Colonic mucosa (tissue), 4 donors: ENCODE data around the gene CDC27. TPM values are rescaled to one million over a fixed set of nuclear protein-coding genes. Genes with fewer than 3 reads are reported as not detected.

ENCODE experiments used
- DNase-seq: peaks from one replicate; pipeline ENCODE4 v3.0.0-alpha.2; 2020
- H3K27ac ChIP-seq: fragments of 200-600 bp; one replicate; pipeline ENCODE4 v1.8.0; 2021
- H3K27me3 ChIP-seq: fragments of 200-600 bp; one replicate; pipeline ENCODE4 v1.8.0; 2021
- H3K36me3 ChIP-seq: fragments of 200-600 bp; one replicate; pipeline ENCODE4 v1.8.0; 2021
- H3K4me1 ChIP-seq: fragments of 200-600 bp; one replicate; pipeline ENCODE4 v1.8.0; 2021; ENCODE audit warnings: mild to moderate bottlenecking
- H3K4me3 ChIP-seq: fragments of 200-600 bp; one replicate; pipeline ENCODE4 v1.8.0; 2021
- H3K9ac ChIP-seq, 2 donors: one replicate each; pipeline ENCODE4 v1.7.0; 2013; ENCODE audit warnings: control low read depth in 2 of 2, low read depth in 2 of 2, low read length in 2 of 2
- H3K9me3 ChIP-seq: fragments of 200-600 bp; one replicate; pipeline ENCODE4 v1.8.0; 2021
- intact Hi-C: fragments of 100-400 bp; cut with DNase I; formaldehyde crosslinking; loops from one replicate; pipeline ENCODE4 v1.14.1; 2022
- total RNA-seq, 2 donors: library from RNA; stranded (reverse); fragmentation: NEBNext Ultra II Directional in 1 of 2; extraction: Animal tissue kit (Norgen Biotek cat#: 25700) in 1 of 2; gene quantifications; one replicate each; pipeline ENCODE4 v1.2.1, GENCODE V29; 2021
- TF ChIP-seq, protein P1 (sequence below): fragments of 200-600 bp; IDR thresholded peaks from one replicate; pipeline ENCODE4 v1.8.0; 2022; ENCODE audit warnings: antibody characterized with exemption, mild to moderate bottlenecking
- donor health status: healthy.
- donor health status: DM: no; HTN: no; CAD: no.
- donor health status: DM: no; HTN: no; CAD: no.

Gene CDC27
- total RNA-seq, 2 donors from 2014 or later = 60.4 to 65.5 TPM

DNA sequence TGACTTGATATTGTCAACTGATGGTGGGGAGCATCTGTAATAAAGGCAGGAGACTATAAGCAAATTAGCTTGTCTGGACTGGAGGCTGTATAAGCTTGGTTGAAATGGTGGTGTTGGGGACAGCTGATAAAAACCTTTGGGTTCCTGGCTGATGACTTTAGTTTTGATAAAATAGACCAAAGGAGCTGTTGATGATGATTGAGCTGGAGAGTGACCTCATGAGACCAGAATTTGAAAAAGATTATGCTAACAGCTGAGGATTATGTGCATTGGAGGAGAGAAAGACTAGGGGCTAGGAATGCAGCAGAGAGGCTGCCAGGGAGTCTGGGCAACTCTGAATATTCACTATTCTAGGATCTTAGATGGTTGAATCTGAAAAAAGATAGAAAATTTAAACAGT lies 8.7 kb upstream of the CDC27 start:
- no peaks in the 10 kb centered on the region for H3K9me3 ChIP-seq
- H3K4me3 ChIP-seq = no peak overlapping the region
- TF ChIP-seq, protein P1, sequence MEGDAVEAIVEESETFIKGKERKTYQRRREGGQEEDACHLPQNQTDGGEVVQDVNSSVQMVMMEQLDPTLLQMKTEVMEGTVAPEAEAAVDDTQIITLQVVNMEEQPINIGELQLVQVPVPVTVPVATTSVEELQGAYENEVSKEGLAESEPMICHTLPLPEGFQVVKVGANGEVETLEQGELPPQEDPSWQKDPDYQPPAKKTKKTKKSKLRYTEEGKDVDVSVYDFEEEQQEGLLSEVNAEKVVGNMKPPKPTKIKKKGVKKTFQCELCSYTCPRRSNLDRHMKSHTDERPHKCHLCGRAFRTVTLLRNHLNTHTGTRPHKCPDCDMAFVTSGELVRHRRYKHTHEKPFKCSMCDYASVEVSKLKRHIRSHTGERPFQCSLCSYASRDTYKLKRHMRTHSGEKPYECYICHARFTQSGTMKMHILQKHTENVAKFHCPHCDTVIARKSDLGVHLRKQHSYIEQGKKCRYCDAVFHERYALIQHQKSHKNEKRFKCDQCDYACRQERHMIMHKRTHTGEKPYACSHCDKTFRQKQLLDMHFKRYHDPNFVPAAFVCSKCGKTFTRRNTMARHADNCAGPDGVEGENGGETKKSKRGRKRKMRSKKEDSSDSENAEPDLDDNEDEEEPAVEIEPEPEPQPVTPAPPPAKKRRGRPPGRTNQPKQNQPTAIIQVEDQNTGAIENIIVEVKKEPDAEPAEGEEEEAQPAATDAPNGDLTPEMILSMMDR = no peak
- H3K9ac ChIP-seq = no peak overlapping the region
- intact Hi-C loops = no loop called here
- H3K4me1 ChIP-seq = no peaks in the 10 kb centered on the region
- no peaks in the 10 kb centered on the region for H3K27me3 ChIP-seq
- H3K36me3 ChIP-seq = no peaks in the 10 kb centered on the region
- DNase-seq = no peak
- no peak overlapping the region for H3K27ac ChIP-seq

DNA sequence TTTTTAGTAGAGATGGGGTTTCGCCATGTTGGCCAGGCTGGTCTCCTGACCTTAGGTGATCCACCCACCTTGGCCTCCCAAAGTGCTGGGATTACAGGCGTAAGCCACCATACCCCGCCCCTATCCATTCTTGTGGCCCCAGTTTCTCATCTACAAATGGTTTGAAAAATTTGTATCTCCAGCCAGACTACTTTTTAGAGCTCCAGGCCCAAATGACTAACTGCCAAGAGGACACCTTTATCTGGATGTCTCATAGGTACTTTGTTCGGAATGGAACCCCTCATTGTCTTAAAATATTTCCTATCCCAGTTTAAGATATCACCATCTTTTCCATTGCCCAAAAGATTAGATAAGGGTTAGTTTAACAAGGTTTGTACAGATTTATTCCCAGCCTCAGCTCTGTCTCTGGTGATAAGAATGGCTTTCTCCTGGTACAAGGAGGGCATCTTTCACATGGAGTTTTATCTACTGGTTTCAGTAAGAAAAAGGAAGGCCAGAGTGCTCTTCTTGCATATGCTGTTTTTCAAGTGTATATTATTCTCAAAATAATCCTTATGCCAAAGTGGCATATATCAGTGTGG lies 4.9 kb upstream of the CDC27 start:
- H3K4me3 ChIP-seq = no peak overlapping the region
- no peaks in the 10 kb centered on the region for H3K27me3 ChIP-seq
- no peaks in the 10 kb centered on the region for H3K4me1 ChIP-seq
- no peak overlapping the region for H3K9ac ChIP-seq
- H3K27ac ChIP-seq = no peak overlapping the region
- intact Hi-C loops = no loop called here
- H3K9me3 ChIP-seq = no peaks in the 10 kb centered on the region
- H3K36me3 ChIP-seq = no peaks in the 10 kb centered on the region
- DNase-seq = no peak
- TF ChIP-seq, protein P1 = no peak

DNA sequence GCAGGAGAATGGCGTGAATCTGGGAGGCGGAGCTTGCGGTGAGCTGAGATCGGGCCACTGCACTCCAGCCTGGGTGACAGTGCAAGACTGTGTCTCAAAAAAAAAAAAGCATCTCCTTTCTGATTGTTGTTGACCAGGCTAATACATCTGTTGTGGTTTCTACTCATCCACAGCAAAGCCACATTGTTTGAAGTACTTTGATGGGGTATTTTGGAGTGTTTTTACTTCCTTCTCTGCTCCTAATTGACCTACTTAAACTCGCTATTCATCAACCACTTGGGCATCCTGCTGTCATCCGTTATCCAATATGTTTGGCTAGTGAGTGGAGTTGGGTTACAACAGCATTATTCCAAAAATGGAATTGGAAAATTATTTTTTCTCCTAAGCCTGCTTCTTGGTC lies 3.5 kb upstream of the CDC27 start:
- Histone ChIP-seq H3K27me3 (no peaks in the 10 kb centered on the region), H3K27ac (no peak overlapping the region), H3K9me3 (no peaks in the 10 kb centered on the region), H3K4me3 (no peak overlapping the region), H3K9ac (no peak overlapping the region), H3K36me3 (no peaks in the 10 kb centered on the region), H3K4me1 (peaks cover 3% of the 10 kb centered on the region)
- no peak for DNase-seq
- intact Hi-C loops = no loop called here
- TF ChIP-seq, protein P1 = no peak

DNA sequence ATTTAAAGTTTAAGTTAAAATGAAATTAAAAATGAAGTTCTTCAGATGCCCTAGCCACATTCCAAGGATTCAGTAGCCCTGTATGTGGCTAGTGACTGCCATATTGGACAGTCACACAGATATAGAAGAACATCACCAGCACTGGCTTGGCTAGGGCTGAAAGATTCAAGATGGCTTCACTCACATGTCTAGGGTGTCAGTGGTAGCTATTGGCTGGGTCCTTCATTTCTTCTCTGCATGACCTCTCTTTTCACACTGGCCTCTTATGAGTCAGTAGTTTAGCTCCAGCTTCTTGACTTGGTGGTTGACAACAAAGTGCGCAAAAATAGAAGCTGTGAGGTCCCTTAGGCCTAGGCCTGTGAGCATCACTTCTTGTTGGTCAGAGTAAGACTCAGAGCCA lies 1.7 kb upstream of the CDC27 start:
- TF ChIP-seq, protein P1 = no peak
- H3K4me3 ChIP-seq = no peak overlapping the region
- intact Hi-C loops = no loop called here
- no peaks in the 10 kb centered on the region for H3K36me3 ChIP-seq
- no peak for DNase-seq
- H3K27ac ChIP-seq = no peak overlapping the region
- H3K4me1 ChIP-seq = peaks cover 10% of the 10 kb centered on the region
- H3K9ac ChIP-seq = no peak overlapping the region
- no peaks in the 10 kb centered on the region for H3K9me3 ChIP-seq
- H3K27me3 ChIP-seq = no peaks in the 10 kb centered on the region

DNA sequence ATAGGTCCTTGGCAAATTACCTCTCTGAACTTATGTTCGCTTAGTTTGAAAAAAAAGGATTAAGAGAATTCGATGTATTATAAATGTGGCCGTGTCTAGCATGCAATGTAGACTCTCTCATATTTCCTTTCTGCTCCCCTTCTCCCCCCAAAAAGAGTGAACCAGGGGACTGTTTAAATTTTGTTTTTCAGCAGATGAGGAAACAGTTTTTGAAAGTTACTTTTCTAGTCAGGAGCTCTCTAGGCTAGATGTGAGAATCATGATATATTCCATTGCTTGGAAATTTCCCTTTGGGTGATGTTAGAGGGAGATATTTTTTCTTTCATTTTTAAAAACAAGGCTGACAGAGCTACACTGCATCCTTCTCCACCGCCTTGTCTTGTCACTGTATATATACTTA lies 1.1 kb upstream of the CDC27 start:
- peaks cover 10% of the 10 kb centered on the region for H3K4me1 ChIP-seq
- TF ChIP-seq, protein P1 = no peak
- intact Hi-C loops = no loop called here
- H3K9ac ChIP-seq = no peak overlapping the region
- no peak overlapping the region for H3K27ac ChIP-seq
- H3K27me3 ChIP-seq = no peaks in the 10 kb centered on the region
- no peak for DNase-seq
- no peaks in the 10 kb centered on the region for H3K9me3 ChIP-seq
- H3K36me3 ChIP-seq = no peaks in the 10 kb centered on the region
- no peak overlapping the region for H3K4me3 ChIP-seq
